K562 (cell line): ENCODE data around the gene BBX. TPM values are rescaled to one million over a fixed set of nuclear protein-coding genes. Genes with fewer than 3 reads are reported as not detected.

Source experiments
- ATAC-seq: fragments of 200-7000 bp; cut with Tn5 transposase; 3 replicates; pipeline ENCODE4 v1.9.1; 2020; ENCODE audit warnings: moderate library complexity
- BruUV-seq: library from RNA; stranded (reverse); fragments of 400-500 nt; replicated peaks from 2 replicates; lab custom pipeline; 2021; lab: Mats Ljungman, UMichigan
- CTCF ChIA-PET: fragments of 300-600 bp; formaldehyde crosslinking; extraction: SDS; loops from one replicate; lab custom pipeline; 2021; ENCODE audit warnings: low intra/inter-chr PET ratio; lab: Yijun Ruan, JAX
- POLR2A ChIA-PET: fragments of 300-600, 350-650 bp; sonication (Branson Sonifier 250); formaldehyde crosslinking; extraction: SDS; loops from one replicate; lab custom pipeline; 2021; ENCODE audit warnings: antibody characterized with exemption, inconsistent platforms; lab: Yijun Ruan, JAX
- DNase-seq, 4 experiments: peaks; one replicate each; pipeline versions ENCODE4 v3.0.0 to v3.0.0-alpha.2; 2011 to 2018; ENCODE audit warnings: low spot score in 3 of 4, mixed read lengths in 3 of 4; ENCODE audit errors: extremely low read depth in 1 of 4
- FAIRE-seq: peaks from 2 replicates; lab custom pipeline; 2011; peaks lifted over from hg19 to GRCh38; lab: Jason Lieb, UNC
- H2AFZ ChIP-seq: 2 replicates; pipeline ENCODE4 v1.6.0; 2011; ENCODE audit warnings: low read depth, low read length, control low read depth, inconsistent platforms
- H3K27ac ChIP-seq: fragments of 200-600 bp; 3 replicates; pipeline ENCODE4 v1.8.0; 2011; ENCODE audit warnings: low read depth, mild to moderate bottlenecking, control low read depth, inconsistent platforms, low read length, moderate library complexity, mixed read lengths; ENCODE audit errors: extremely low read depth
- H3K27me3 ChIP-seq, 2 experiments: fragments of 300-600 bp in 1 of 2; 2 replicates in 1 of 2; 3 replicates in 1 of 2; pipeline versions ENCODE4 v1.6.0 to v1.8.0; 2011; ENCODE audit warnings: inconsistent platforms in 2 of 2, low read length in 2 of 2, mild to moderate bottlenecking in 1 of 2, mixed read lengths in 1 of 2, moderate library complexity in 1 of 2; ENCODE audit not compliant: control insufficient read depth in 2 of 2, insufficient read depth in 2 of 2
- H3K36me3 ChIP-seq: fragments of 300-600 bp; 3 replicates; pipeline ENCODE4 v1.8.0; 2011; ENCODE audit warnings: mild to moderate bottlenecking, low read length, inconsistent platforms; ENCODE audit not compliant: control insufficient read depth, insufficient read depth
- H3K4me1 ChIP-seq, 2 experiments: fragments of 200-600 bp in 1 of 2; replicated peaks in 1 of 2; 2 replicates in 1 of 2; 3 replicates in 1 of 2; pipeline versions ENCODE4 v1.5.1 to v1.8.0; 2011; ENCODE audit warnings: inconsistent platforms in 2 of 2, low read length in 2 of 2, mild to moderate bottlenecking in 1 of 2, mixed read lengths in 1 of 2, moderate library complexity in 1 of 2; ENCODE audit not compliant: control insufficient read depth in 2 of 2, insufficient read depth in 2 of 2
- H3K4me2 ChIP-seq: 2 replicates; pipeline ENCODE4 v1.6.1; 2011; ENCODE audit warnings: low read length, control low read depth, inconsistent platforms, mixed read lengths; ENCODE audit not compliant: insufficient read depth
- H3K4me3 ChIP-seq: fragments of 200-600 bp; sonication (generic), shearing (Covaris generic); 2 replicates; pipeline ENCODE4 v1.5.1; 2016; ENCODE audit warnings: control low read depth, inconsistent platforms
- H3K79me2 ChIP-seq: fragments of 200-600 bp; 3 replicates; pipeline ENCODE4 v1.8.0; 2011; ENCODE audit warnings: low read length, inconsistent platforms; ENCODE audit not compliant: control insufficient read depth, insufficient read depth
- H3K9ac ChIP-seq, 2 experiments: 2 replicates each; pipeline versions ENCODE4 v1.6.0 to v1.6.1; 2011; ENCODE audit warnings: low read depth in 2 of 2, low read length in 2 of 2, control low read depth in 1 of 2, inconsistent platforms in 1 of 2, mild to moderate bottlenecking in 1 of 2, mixed read lengths in 1 of 2; ENCODE audit not compliant: insufficient read depth in 1 of 2
- H3K9me1 ChIP-seq: one replicate; pipeline ENCODE4 v1.6.0; 2011; ENCODE audit warnings: inconsistent platforms, mild to moderate bottlenecking, low read length, moderate library complexity; ENCODE audit not compliant: control insufficient read depth, insufficient read depth
- H3K9me3 ChIP-seq: replicated peaks from 2 replicates; pipeline ENCODE4 v1.5.1; 2011; ENCODE audit warnings: low read depth, low read length, inconsistent platforms; ENCODE audit not compliant: control insufficient read depth, insufficient read depth
- H4K20me1 ChIP-seq: replicated peaks from 2 replicates; pipeline ENCODE4 v1.6.1; 2011; ENCODE audit warnings: low read length, inconsistent platforms, mixed read lengths; ENCODE audit not compliant: control insufficient read depth, insufficient read depth
- EP400 ChIP-seq: fragments of 450-650 bp; IDR thresholded peaks from 2 replicates; pipeline ENCODE4 v1.6.1; 2017; ENCODE audit warnings: antibody characterized with exemption, mild to moderate bottlenecking, moderate library complexity
- RUNX1 ChIP-seq: sonication (generic); IDR thresholded peaks from 2 replicates; pipeline ENCODE4 v1.6.1; 2016; ENCODE audit warnings: antibody characterized with exemption, low read depth
- TAF7 ChIP-seq: fragments of 450-650 bp; IDR thresholded peaks from 2 replicates; pipeline ENCODE4 v1.6.1; 2016; ENCODE audit warnings: missing genetic modification characterization, missing compliant biosample characterization
- ZNF124 ChIP-seq: sonication (generic); formaldehyde crosslinking; IDR thresholded peaks from 2 replicates; pipeline ENCODE4 v1.8.1; 2022; ENCODE audit warnings: missing genetic modification reagents
- ZNF408 ChIP-seq: fragments of 250-450 bp; sonication (Bioruptor Pico); IDR thresholded peaks from 2 replicates; pipeline ENCODE4 v1.4.0; 2020; ENCODE audit warnings: low read depth, mild to moderate bottlenecking, moderate library complexity
- WGBS: fragments of 100-300 bp; shearing (Covaris generic); methylation state at CpG from one replicate; pipeline ENCODE4 v1.1.6; 2016; ENCODE audit warnings: low coverage, mixed read lengths; ENCODE audit not compliant: insufficient coverage; ENCODE audit errors: missing lambda C conversion rate; 5-methylcytosine and 5-hydroxymethylcytosine counted together
- in situ Hi-C: fragments of 300-500 bp; cut with MboI; formaldehyde crosslinking; loops from 4 replicates; pipeline ENCODE4 v1.15.0; 2018; ENCODE audit warnings: inconsistent platforms, mixed read lengths
- intact Hi-C: fragments of 100-400 bp; cut with micrococcal nuclease; formaldehyde crosslinking; loops from 2 replicates; pipeline ENCODE4 v1.14.2; 2022
- polyA plus RNA-seq, 8 experiments: library from polyadenylated mRNA; depleted of rRNA in 4 of 8; stranded (reverse) in 5 of 8; unstranded in 3 of 8; fragments of >200 nt; fragmentation: Nextera tagmentation in 2 of 8; fragmentation: Illumina TruSeq in 1 of 8; extraction: Ambion mirVana in 2 of 8; extraction: Trizol in 1 of 8; gene quantifications; 2 replicates each; pipeline versions ENCODE4 v1.2.1 to v1.2.3, GENCODE V29; 2011 to 2014; ENCODE audit warnings: inconsistent platforms in 1 of 8, missing spikeins in 1 of 8
- total RNA-seq, 7 experiments: library from RNA; depleted of rRNA in 6 of 7; stranded (reverse); fragments of >200 nt in 6 of 7; fragmentation: Illumina TruSeq in 2 of 7; extraction: Trizol in 2 of 7; gene quantifications; 2 replicates each; pipeline versions ENCODE4 v1.2.1 to v1.2.3, GENCODE V29; 2011 to 2021; ENCODE audit warnings: low replicate concordance in 1 of 7

BBX gene
- total and polyA plus RNA-seq, 9 of the 15 experiments (the other 6 are each of a cell fraction or from before 2014, with no cell fraction given): 4.9 to 19.5 (median 11.8) TPM

DNA sequence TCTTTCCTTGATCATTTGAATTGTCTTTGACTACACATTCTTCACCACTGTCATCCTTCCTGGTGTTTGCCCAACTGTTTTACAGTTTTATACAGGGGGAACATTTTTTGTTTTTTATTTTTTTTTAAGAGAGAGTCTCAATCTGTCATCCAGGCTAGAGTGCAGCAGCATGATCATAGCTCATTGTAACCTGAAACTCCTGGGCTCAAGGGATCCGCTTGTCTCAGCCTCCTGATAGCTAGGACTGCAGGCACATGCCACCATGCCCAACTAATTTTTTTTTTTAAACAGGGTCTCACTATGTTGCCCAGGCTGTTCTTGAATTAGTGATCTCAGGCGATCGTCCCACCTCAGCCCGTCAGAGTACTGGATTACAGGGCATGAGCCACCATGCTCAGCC is 222.6 kb downstream of the BBX start:
- TF ChIP-seq ZNF124 (CRISPR knock-in tag) (no peak), ZNF408 (CRISPR knock-in tag) (no peak), EP400 (no peak), RUNX1 (no peak), TAF7 (tag) (no peak)
- no peak overlapping the region for H3K4me2 ChIP-seq
- H3K9me1 ChIP-seq: no peaks in the 10 kb centered on the region

More for the DNA sequence above, 222.6 kb downstream of the BBX start:
- Histone ChIP-seq H3K9ac (no peak overlapping the region), H3K9me3 (no peaks in the 10 kb centered on the region), H3K79me2 (no peaks in the 10 kb centered on the region), H3K27me3 (no peaks in the 10 kb centered on the region), H3K4me1 (no peaks in the 10 kb centered on the region), H3K27ac (no peak overlapping the region), H4K20me1 (no peaks in the 10 kb centered on the region), H3K36me3 (no peaks in the 10 kb centered on the region), H2AFZ (no peak overlapping the region), H3K4me3 (no peak overlapping the region)
- in situ Hi-C loops: no loop called here
- 87% methylated on average over 3 of the region's 4 CpGs for WGBS
- CTCF ChIA-PET: no interaction called here
- FAIRE-seq (no peak), ATAC-seq (no peak), DNase-seq (no peak)
- no TSS peak for BruUV-seq
- intact Hi-C loops: no loop called here
- POLR2A ChIA-PET: no interaction called here
